ENCODE results near the gene ZNF428. TPM values are rescaled to one million over a fixed set of nuclear protein-coding genes. Genes with fewer than 3 reads are reported as not detected.
"Not testable (repeated sequence)": the region's sequence is repeated elsewhere in the genome, so short reads cannot be mapped to it uniquely, and the experiment has no call there.

Gene ZNF428
- polyA plus RNA-seq, 1 donor = 56.5 TPM

DNA sequence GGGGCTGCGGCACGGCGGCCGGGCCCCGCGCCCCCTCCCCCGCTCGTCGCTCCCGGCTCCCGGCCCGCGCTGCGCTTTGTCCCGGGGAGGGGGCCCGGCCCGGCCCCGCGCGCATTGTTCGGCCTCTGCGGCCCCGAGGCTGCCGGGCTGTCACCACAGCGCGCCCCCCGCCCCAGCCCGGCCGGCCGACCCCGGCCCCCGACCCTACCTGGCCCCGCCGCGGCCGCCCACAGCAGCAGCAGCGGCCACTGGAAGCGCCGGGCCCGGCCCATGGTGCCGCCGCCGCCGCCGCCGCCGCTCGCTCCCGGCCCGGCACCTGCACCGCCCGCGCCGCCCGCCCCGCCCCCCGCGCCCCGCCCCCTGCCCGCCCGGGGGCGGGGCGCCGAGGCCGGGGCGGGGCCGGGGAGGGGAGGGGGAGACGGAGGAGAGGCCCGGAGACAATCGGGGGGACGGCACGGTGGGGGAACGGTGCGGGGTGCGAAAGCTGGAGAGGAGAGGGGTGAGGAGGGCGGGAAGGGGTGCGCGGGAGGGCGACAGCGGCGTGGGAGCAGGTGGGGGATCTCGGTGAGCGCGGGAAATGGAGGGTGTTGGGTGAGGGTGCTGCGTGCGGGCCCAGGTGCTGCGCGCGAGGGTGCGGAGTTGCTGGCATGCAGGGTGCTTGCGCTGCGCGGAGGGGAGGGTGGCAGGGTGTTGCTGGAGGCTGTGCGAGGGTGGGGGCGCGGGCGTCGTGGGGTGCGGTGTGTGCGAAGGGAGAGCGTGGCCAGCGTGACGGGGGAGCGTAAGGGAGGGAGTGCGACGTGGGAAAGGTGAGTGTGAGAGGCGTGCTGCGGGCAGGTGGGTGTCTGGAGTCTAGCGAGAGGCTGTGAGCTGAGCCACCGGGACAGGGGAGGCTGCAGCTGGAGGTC, 20.3 kb upstream of the ZNF428 start, which contains the start of gene CADM4:
CADM4 (minus strand) TSS at position 332 of the 905 bp plus-strand sequence; CDS start at position 272, 60 bp downstream.
- DNase-seq (ENCODE audit: low read depth) = no peak

DNA sequence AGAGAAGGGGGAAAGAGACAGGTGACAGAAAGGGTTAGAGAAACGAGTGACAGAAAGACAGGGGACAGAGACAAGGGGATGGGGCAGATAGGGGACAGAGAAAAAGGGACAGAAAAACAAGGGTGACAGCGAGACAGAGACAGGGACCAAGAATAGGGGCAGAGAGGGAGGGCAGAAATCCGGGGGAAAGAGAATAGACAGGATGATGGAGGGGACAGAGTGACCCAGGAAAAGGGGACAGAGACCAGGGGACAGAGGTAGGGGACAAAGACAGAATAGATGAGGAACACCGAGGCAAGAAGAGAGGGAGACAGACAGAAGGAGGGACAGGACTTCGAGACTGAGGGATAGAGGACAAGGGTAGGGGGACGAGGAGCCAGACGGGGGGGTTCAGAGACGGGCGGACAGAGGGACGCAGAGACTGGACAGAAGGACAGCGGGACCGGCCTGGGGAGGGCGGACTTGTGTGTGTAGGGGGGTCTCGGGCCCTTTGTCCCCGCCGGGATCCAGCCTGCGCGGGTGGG, 19.6 kb upstream of the ZNF428 start:
- no peak for DNase-seq (ENCODE audit: low read depth)

DNA sequence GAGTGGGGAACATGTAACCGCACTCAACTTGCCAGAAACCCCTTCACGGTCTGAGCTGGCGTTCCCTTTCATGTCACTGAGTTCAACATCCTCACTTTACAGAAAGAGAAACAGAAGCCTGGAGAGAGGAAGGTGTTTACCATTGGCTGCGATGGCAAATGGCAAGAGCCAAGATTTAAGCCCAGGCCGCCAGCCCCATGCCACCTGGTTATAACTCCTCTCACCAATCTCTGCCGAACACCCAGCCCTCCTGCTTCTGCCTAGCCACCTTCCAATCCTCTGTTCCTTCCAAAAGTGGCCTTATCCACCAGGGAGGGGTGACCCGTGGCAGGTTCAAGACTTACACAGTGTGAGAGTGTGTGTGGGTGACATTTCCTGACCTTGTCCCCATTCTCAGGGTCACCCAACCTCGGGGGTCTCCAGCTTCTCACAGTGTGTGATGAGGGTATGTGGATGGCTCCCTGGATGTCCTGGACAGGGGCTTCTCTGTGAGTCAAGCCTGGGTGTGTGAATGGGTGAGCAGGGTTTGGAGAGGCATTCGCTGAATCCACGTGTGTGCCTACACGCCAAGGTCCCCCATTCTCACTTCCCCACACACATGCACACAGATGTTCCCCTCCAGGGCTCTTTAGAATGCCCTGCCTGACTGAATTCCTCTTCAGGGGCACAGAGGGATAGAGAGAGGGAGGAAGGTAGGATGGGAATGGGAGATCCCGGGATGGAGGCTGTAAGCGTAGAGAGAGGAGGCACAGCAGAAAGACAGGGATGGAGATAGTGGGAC, 19.0 kb upstream of the ZNF428 start:
- DNase-seq (ENCODE audit: low read depth) = no peak

DNA sequence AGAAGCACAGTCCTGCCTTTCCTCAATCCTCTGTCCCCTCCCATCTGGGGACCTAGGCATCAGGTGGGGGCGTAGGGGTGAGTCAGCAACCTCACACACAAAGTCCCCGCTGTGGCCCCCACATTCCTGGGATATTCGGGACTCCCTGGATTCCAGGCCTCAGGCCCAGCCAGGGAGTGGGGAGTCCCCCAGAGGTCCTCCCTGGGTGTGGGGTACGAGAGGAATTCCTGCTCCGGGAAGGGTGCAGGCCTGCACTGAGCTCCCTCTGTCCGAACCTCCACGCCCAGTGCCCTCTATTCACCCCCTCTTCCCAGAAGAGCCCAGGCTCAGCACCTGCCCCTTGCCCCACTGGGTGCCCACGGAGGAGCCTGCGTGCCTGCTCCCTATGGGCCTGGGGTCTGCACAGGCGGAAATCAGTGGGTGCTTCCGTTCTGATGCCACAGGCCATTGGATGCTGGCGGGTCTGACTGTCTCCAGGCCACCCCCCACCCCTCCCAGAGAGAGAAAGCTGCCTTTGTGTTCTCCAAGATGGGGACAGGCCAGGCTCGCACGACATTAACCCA, 16.8 kb upstream of the ZNF428 start:
- DNase-seq (ENCODE audit: low read depth) = no peak

- not testable (repeated sequence) for DNase-seq (ENCODE audit: low read depth)
Measured at GRCh38 chr19:43635561-43635940, 16.1 kb upstream of the ZNF428 start.

- no peak for DNase-seq (ENCODE audit: low read depth)
Measured at GRCh38 chr19:43634872-43635560, 15.6 kb upstream of the ZNF428 start.

GRCh38 chr19:43634506-43634871, 15.1 kb upstream of the ZNF428 start:
- no peak for DNase-seq (ENCODE audit: low read depth)

- DNase-seq (ENCODE audit: low read depth) = no peak
Measured at GRCh38 chr19:43634068-43634467, 14.6 kb upstream of the ZNF428 start.

DNA sequence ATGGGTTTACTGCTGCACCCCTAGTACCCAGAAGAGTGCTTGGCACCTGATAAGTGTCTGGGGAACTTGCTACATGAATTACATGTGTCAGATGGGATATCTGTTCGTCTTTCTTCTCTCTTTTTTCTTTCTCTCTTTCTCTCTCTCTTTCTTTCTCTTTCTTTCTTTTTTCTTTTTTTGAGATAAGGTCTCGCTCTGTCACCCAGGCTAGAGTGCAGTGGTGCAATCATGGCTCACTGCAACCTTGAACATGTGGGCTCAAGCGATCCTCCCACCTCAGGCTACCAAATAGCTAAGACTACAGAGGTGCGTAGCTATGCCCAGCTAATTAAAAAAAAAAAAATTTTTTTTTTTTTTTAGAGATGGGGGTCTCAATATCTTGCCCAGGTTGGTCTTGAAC, 14.1 kb upstream of the ZNF428 start:
- no peak for DNase-seq (ENCODE audit: low read depth)

- no peak for DNase-seq (ENCODE audit: low read depth)
Measured at GRCh38 chr19:43631491-43631890, 12.1 kb upstream of the ZNF428 start.

GRCh38 chr19:43628646-43629326, 9.4 kb upstream of the ZNF428 start:
- DNase-seq (ENCODE audit: low read depth) = no peak

DNA sequence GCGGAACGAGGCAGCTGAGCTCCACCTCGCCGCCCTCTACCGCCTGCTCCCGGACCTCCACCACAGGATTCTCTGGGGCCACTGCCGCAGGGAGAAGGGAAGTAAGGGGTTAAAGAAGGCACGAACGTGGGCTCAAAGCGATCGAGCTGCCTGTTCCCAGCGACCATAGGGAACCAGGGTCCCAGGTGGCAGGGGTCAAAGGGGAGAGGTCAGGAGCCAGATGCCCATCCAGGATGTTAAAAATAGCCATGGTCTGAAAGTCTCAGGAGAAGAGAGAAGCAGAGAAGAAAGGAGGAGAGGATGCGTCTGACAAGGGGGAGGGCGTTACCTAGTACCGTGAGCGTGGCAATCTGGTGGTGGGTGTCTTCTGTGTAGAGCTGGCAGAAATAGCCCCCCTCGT, 7.4 kb upstream of the ZNF428 start:
- no peak for DNase-seq (ENCODE audit: low read depth)

GRCh38 chr19:43625918-43626579, 6.6 kb upstream of the ZNF428 start:
- no peak for DNase-seq (ENCODE audit: low read depth)

- DNase-seq (ENCODE audit: low read depth) = no peak
Measured at GRCh38 chr19:43624933-43625332, 5.5 kb upstream of the ZNF428 start.

DNA sequence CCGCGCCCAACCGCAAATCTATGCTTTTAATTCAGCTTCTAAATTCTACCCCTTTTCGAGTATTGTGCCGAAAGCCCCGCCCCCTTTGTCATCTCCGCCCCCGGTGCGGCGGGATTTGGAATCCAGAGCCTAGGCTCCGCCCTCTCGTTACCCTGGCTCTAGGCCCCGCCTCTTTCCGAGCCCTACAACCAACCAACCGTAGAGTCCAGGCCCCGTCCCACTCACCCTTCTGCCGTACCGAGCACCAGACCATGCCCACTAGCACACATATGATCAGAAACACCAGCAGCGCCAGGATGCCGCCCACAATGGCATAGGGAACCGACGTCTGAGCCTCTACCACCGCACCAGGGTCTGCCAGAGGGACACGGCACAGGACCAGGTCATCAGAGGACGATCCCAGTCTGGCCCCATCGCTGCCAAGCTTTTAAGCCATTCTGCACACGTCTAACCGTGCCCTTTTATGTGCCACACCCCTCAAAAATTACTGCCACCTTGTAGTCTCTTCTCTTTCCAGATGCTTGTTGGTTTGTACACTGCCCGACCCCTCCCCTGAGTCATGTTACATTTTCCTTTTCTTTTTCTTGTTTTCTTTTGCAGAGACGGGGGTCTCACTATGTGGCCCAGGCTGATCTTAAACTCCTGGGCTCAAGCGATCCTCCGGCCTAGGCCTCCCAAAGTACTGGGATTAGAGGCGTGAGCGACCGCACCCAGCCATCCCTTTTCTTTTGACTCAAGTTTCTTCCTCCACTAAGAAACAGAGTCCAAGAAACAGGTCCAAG, 4.7 kb upstream of the ZNF428 start:
- no peak for DNase-seq (ENCODE audit: low read depth)

GRCh38 chr19:43622956-43623355, 3.5 kb upstream of the ZNF428 start:
- DNase-seq (ENCODE audit: low read depth) = no peak

- DNase-seq (ENCODE audit: low read depth) = no peak
Measured at GRCh38 chr19:43622070-43622469, 2.6 kb upstream of the ZNF428 start.

GRCh38 chr19:43620061-43621001, 902 bp upstream of the ZNF428 start:
- no peak for DNase-seq (ENCODE audit: low read depth)

DNA sequence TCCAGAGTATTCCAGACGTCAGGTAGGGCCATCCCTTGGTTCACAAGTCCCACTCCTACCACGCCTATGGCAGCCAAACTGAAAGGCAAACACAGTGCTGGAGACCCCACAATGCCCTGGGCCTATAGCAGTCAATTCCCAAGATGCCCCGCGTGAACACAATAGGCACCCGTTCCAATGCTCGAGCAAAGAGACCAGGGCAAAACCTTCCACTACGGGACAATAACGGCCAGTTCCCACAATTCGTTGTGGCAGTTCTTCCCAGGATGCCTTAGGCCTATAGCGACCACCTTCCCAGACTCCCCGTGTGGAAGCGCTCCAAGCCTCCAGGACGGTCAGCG, 538 bp downstream of the ZNF428 start:
- DNase-seq (ENCODE audit: low read depth) = no peak

All from forelimb muscle (tissue), 1 donor.